IPS-18c (cell line): Measurements from ENCODE around the gene PSEN2.
"Not testable (repeated sequence)": the region's sequence is repeated elsewhere in the genome, so short reads cannot be mapped to it uniquely, and the experiment has no call there.

Experiments used
- H3K4me3 ChIP-seq: 2 replicates; pipeline ENCODE4 v1.7.0; 2013; ENCODE audit warnings: low read depth, mild to moderate bottlenecking, low read length, moderate library complexity; ENCODE audit not compliant: insufficient read depth
- H3K9me3 ChIP-seq: one replicate; pipeline ENCODE4 v1.6.1; 2013; ENCODE audit warnings: mild to moderate bottlenecking, low read length, moderate library complexity; ENCODE audit not compliant: control insufficient read depth, insufficient read depth

PSEN2 gene

DNA sequence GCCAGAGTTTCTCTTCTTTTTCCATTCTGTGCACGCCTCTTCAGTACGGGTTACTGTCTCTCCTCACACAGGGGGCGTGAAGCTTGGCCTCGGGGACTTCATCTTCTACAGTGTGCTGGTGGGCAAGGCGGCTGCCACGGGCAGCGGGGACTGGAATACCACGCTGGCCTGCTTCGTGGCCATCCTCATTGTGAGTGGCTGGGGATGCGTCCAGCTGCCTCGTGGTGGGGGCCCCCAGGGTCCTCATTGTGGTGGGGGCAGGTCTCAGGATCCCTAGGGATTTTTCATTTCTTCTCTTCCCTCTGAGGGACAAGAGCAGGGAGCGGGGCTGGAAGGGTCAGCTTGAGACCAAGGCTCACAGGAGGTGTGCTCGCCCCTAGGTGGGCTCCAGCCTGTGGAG, 23.5 kb downstream of the PSEN2 start:
- H3K4me3 ChIP-seq, result no peak overlapping the region
- H3K9me3 ChIP-seq, result peaks cover 3% of the 10 kb centered on the region

DNA sequence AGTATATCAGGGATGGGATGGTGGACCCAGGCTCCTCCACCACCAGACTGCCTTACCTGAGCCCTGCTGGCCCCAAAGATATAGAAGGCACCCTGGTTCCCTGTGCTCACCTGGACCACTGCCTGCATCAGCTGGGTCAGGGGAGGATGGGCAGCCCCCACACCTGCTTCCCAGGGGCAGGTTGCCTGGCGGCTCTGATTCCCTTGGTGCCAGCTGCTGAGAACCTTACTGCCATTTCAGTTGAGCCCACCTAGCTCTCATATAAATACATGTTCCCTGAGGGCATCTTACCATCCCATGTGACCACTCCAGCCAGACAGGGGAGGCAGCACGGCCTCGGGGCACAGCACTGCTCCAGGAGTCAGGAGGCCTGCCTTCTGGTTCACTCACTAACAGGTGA, 24.4 kb downstream of the PSEN2 start:
- Histone ChIP-seq H3K4me3 (no peak overlapping the region), H3K9me3 (peaks cover 3% of the 10 kb centered on the region)

DNA sequence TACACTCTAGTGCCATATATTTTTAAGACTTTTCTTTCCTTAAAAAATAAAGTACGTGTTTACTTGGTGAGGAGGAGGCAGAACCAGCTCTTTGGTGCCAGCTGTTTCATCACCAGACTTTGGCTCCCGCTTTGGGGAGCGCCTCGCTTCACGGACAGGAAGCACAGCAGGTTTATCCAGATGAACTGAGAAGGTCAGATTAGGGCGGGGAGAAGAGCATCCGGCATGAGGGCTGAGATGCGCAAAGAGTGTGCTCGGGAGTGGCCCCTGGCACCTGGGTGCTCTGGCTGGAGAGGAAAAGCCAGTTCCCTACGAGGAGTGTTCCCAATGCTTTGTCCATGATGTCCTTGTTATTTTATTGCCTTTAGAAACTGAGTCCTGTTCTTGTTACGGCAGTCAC, 25.2 kb downstream of the PSEN2 start:
- no peaks in the 10 kb centered on the region for H3K9me3 ChIP-seq
- no peak overlapping the region for H3K4me3 ChIP-seq

DNA sequence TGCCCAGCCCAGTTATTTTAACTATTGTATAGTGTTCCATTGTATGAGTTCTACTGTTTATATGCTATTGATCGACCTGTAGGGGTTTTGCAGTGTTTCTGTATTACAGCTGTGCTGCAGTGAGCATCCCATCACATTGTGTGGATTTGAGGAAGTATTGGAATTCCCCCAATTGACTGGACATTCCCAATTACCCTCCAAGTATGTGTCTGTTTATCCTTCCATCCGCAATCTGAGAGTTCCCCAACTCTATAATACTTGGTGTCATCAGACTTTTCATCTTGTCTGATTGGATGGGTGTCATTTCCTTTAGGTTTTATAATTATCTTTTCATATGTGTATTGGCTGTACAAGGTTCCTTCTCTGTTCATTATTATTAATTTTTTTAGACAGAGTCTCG, 27.8 kb downstream of the PSEN2 start:
- H3K4me3 ChIP-seq, result no peak overlapping the region

DNA sequence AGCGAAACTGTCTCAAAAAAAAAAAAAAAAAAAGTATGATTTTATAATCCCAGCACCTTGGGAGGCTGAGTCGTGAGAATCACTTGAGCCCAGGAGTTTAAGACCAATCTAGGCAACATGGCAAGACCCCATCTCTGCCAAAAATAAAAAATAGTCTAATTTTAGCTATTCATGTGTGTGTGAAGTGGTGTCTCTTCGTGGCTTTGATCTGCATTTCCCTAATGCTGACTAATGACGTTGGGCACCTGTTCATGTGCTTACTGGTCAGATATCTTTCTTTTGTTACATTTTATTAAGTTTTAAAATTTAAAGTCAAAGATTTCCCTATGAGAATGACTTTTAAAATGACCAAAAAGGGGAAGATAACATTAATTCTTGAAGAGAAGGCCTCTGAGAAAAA, 31.0 kb downstream of the PSEN2 start:
- Histone ChIP-seq H3K4me3 (no peak overlapping the region), H3K9me3 (peaks cover 2% of the 10 kb centered on the region)

More for the DNA sequence above, 27.8 kb downstream of the PSEN2 start:
- H3K9me3 ChIP-seq, result peaks cover 2% of the 10 kb centered on the region

DNA sequence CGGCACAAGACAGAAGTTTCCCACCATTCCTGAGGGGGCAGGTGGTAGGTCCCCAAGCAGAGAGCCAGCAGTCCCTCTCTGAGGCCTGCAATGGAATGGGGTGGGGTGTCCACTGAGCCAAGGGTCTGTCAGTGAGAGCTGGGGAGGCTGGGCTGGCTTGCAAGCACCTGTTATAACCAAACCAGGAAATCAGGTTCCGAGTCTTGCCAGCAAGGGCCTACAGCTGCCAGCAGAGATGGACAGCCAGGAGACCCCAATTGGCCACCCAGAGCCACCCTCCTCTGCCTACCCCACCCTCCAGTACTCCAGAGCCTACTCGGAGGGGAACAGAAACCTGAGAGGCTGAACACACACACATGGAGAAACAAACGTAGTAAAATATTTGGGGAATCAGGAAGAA, 32.2 kb downstream of the PSEN2 start:
- peaks cover 2% of the 10 kb centered on the region for H3K9me3 ChIP-seq
- H3K4me3 ChIP-seq, result no peak overlapping the region

DNA sequence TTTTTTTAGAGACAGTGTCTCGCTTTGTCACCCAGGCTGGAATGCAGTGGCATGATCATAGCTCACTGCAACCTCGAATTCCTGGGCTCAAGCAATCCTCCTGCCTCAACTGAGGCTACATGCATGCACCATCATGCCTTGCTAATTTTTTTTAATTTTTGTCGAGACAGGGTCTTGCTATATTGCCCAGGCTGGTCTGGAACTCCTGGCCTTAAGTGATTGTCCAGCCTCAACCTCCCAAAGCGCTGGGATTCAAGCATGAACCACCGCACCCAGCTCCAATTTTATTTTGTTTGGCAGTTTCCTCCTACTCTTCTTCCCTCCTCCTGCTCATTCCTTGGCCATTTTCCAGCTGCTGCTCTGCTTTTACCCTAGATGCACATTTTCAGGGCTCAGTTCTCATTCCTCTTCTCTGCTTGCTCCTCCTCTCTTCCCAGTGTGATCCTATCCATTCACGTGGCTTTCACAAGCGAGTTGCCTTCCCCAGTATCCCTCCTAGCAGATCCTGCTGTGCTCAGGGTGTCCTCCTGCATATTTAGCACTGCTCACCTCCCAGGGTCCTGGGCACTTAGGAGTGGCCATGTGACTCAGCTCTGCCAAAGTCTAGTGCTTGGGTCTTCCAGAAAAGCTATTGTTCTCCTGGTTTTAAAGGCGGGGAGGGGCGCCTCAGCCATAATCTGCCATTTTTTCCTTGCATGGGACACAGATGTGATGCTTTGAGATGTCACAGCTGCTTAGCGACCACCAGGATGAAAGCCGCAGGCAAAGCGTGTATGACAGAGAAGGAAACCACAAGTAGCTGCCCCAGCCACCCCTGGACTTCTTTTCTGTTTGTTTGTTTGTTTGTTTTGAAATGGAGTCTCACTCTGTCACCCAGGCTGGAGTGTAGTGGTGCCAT, 33.7 kb downstream of the PSEN2 start:
- H3K4me3 ChIP-seq, result no peak overlapping the region

DNA sequence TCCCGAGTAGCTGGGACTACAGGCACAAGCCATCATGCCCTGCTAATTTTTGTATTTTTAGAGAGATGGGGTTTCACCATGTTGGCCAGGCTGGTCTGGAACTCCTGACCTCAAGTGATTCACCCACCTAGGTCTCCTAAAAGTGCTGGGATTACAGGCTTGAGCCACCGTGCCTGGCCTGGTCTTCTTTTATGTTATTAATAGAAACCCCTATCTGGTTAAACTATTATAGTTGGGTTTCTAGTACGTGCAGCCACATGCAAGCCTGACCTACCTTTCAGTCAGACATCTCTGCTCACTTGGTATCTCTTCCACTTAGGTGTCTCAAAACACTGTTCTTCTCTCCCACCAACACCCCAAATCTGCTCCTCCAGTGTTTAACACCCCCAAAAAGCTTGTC, 34.4 kb downstream of the PSEN2 start:
- Histone ChIP-seq H3K9me3 (peaks cover 2% of the 10 kb centered on the region), H3K4me3 (no peak overlapping the region)

More for the DNA sequence above, 33.7 kb downstream of the PSEN2 start:
- peaks cover 2% of the 10 kb centered on the region for H3K9me3 ChIP-seq

DNA sequence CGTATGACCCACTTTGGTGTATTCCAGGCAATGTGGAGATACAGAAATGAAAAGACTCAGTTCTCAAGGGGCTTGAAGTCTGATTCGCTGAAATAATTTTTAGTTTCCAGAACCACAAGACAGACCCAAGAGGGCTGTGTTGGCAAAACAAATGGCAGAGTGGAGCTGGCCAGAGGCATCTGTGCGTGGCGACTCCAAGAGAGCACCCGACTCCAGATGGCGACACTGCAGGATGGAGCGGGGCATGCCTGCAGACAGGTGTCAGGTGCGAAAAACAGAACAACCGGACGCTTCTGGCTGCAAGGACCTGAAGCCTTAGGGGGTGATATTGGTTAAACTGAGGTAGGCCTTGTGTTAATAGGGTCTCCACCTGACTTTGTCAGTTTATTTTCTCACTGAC, 38.0 kb downstream of the PSEN2 start:
- Histone ChIP-seq H3K9me3 (no peaks in the 10 kb centered on the region), H3K4me3 (no peak overlapping the region)

DNA sequence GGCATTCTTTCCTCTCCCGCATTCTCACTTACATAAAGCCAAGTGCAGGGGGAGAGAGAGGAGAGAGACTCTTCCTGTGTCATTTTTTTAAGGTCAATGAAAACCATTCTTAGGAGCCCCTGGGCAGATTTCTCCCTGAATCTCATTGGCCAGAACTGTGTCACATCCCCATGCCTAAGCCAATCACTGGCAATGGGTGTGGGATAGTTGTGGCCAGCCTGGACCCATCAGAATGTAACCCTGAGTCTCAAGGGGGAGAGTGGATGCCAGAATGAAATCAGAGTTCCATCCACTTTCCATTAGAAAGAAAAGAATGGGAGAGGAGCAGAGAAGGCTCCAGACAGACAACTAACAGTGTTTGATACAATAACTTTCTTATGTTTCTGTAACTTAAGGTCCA, 38.5 kb downstream of the PSEN2 start:
- Histone ChIP-seq H3K9me3 (no peaks in the 10 kb centered on the region), H3K4me3 (no peak overlapping the region)

DNA sequence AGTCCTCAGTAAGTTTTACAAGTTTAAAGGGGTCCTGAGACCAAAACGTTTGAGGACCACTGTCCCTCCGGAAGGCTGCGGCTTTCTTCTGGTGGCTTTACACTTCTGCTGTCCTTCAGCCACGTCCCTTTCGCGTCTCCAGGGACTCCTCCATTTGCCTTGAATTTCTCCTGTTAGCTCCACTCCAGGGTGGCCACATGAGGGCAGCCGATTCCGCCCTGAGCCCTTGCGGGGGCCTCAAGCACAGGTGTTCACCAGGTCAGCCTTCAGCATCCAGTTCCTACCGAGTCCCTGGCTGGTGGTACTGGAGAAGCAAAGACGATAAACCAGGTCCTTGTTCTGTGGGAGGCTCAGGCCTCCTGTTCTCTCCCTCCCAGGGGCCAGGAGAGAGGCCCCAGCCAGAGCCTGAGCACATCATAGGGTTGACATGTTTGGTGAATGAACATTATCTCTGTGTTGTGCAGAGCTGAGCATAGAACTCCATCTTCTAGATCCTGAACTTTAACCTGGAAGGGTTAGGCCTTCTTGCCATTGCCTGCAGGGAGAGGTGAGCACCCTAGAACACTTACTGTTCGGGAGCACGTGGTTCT, 42.3 kb downstream of the PSEN2 start:
- Histone ChIP-seq H3K9me3 (no peaks in the 10 kb centered on the region), H3K4me3 (no peak overlapping the region)

DNA sequence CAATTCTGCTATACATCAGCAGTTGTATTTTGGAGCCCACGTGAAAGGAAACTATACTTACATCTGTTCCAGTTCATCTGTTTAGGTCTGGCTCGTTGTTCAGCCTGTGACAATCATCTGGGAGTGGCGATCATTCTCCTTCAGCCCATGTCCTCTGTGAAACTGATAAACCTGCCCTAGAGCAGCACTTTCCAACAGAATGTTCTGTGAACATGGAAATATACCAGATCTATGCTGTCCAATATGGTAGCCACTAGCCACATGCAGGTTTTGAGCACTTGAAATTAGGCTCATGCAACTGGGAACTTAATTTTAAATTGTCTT, 45.2 kb downstream of the PSEN2 start:
- no peak overlapping the region for H3K4me3 ChIP-seq
- H3K9me3 ChIP-seq, result peaks cover 2% of the 10 kb centered on the region

DNA sequence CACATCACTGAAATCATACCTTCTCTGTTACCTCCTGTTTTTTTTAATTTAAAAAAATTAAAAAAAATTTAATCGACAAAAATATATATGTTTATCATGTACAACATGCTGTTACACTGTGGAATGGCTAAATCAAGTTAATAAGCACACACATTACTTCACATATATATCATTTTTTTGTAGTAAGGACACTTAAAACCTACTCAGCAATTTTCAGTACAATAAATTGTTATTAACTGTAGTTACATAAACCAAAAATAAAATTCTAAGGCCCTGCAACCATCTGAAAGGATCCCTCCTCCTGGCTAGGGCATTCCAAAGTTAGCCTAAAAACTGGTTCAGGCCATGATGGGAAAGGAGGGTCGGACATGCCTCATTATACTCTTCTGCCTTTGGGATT, 46.1 kb downstream of the PSEN2 start:
- Histone ChIP-seq H3K9me3 (peaks cover 2% of the 10 kb centered on the region), H3K4me3 (no peak overlapping the region)

DNA sequence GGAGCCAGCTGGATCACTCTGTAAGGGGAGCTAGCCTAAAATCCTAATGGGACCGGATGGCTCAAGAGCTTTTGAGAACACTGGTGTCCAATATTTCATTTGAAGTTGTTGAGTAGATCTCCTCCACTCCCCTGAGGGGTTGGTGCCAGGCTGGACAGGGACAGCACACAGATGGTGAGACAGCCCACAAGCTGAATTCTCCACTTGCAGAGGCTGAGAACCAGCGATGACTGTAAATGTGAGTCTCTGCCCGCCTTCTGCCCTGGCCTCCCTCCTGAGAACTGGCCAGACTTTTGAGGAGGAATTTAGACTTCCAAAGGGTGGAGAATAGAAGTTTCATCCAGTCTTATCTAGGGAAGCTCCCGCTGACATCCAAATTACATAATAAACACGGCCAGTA, 49.2 kb downstream of the PSEN2 start:
- Histone ChIP-seq H3K4me3 (no peak overlapping the region), H3K9me3 (peaks cover 2% of the 10 kb centered on the region)

DNA sequence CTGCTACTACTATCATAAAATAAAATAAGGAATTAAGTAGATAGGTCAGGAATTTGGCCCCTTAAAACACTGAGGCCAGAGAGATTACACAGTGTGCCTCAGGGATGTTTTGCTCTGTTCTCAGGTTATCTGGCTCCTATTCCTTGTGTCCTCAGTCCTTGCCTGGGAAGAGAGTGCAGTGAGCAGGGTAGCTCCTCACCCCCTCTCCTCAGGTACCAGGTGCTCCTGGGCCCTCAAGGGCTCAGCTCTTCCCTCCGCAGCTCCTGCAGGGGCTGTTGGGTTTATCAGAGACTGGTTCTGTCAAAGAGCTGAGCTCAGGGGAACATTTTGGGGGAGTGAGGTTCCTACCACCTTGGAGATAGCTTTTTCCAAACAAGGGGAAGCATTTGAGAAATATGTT, 49.6 kb downstream of the PSEN2 start:
- H3K4me3 ChIP-seq, result no peak overlapping the region
- peaks cover 2% of the 10 kb centered on the region for H3K9me3 ChIP-seq

DNA sequence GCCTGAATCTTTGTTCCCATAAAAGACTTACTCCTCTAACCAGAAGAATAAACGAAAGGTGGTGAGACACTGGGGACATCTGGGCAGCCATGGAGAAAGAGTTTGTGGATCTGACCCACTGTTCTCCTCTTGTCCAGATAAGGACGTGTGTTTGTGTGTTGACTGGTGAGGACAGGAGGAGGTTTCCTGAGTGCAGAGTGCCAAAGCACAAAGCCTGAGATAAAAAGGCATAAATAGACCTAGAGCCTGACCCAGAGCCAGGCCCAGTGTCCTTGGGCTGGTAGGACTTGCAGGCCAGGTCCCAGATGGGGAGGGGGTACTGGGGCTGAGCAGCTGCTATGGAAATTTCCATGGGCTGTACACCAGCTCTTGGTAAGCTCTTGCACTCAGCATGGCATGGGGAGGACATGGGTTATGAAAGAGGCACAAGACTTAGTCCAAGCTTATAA, 50.1 kb downstream of the PSEN2 start:
- Histone ChIP-seq H3K4me3 (no peak overlapping the region), H3K9me3 (peaks cover 2% of the 10 kb centered on the region)

DNA sequence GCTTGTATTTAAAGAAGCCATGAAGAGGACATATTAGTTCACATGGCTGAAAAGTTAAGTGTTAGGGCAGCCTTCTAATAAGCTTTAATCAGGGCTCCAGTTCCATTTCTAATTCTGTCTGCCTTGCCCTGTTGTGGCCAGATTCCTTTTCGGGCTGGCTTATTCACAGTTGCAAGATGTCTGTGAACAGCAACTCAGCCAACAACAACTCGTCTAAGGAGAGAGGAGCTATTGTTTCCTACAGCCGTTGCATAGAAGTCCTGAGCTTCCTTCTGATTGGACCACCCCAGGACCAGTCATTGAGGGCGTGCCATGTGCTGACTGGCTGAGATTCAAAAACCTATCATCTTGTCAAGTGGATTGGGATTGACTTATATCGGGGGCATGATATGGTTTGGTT, 51.1 kb downstream of the PSEN2 start:
- Histone ChIP-seq H3K9me3 (peaks cover 2% of the 10 kb centered on the region), H3K4me3 (no peak overlapping the region)

DNA sequence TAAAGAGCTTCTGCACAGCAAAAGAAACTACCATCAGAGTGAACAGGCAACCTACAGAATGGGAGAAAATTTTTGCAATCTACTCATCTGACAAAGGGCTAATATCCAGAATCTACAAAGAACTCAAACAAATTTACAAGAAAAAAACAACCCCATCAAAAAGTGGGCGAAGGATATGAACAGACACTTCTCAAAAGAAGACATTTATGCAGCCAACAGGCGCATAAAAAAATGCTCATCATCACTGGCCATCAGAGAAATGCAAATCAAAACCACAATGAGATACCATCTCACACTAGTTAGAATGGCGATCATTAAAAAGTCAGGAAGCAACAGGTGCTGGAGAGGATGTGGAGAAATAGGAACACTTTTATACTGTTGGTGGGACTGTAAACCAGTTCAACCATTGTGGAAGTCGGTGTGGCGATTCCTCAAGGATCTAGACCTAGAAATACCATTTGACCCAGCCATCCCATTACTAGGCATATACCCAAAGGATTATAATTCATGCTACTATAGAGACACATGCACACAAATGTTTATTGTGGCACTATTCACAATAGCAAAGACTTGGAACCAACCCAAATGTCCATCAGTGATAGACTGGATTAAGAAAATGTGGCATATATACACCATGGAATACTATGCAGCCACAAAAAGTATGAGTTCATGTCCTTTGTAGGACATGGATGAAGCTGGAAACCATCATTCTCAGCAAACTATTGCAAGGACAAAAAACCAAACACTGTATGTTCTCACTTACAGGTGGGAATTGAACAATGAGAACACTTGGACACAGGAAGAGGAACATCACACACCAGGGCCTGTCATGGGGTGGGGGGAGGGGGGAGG, 59.1 kb downstream of the PSEN2 start:
- not testable (repeated sequence) for H3K4me3 ChIP-seq, H3K9me3 ChIP-seq
